Omental fat pad (tissue), 4 donors: ENCODE results near the gene MYLK. TPM values are rescaled to one million over a fixed set of nuclear protein-coding genes. Genes with fewer than 3 reads are reported as not detected.
"Not testable (repeated sequence)": the region's sequence is repeated elsewhere in the genome, so short reads cannot be mapped to it uniquely, and the experiment has no call there.

Experiments used
- ATAC-seq: fragments of 150-250 bp; one replicate; pipeline ENCODE4 v1.9.1; 2016; ENCODE audit warnings: mild to moderate bottlenecking, moderate library complexity; ENCODE audit not compliant: low FRiP score
- DNase-seq: peaks from one replicate; pipeline ENCODE4 v3.0.0-alpha.2; 2019; ENCODE audit warnings: low spot score
- total RNA-seq, 4 donors: library from RNA; depleted of rRNA; stranded (reverse); fragments of >200 nt; gene quantifications; one replicate each; pipeline ENCODE4 v1.1.0, GENCODE V29; 2016
- TF ChIP-seq, protein P1 (sequence below), 3 donors: fragments of 450-650 bp; IDR thresholded peaks; one replicate each; pipeline ENCODE4 v1.5.1; 2016 to 2017; ENCODE audit warnings: antibody characterized with exemption in 3 of 3, mild to moderate bottlenecking in 3 of 3, moderate library complexity in 2 of 3

MYLK gene
- total RNA-seq, 4 donors from 2014 or later, result 26.8 to 188 (median 56.9) TPM

- TF ChIP-seq, protein P1, sequence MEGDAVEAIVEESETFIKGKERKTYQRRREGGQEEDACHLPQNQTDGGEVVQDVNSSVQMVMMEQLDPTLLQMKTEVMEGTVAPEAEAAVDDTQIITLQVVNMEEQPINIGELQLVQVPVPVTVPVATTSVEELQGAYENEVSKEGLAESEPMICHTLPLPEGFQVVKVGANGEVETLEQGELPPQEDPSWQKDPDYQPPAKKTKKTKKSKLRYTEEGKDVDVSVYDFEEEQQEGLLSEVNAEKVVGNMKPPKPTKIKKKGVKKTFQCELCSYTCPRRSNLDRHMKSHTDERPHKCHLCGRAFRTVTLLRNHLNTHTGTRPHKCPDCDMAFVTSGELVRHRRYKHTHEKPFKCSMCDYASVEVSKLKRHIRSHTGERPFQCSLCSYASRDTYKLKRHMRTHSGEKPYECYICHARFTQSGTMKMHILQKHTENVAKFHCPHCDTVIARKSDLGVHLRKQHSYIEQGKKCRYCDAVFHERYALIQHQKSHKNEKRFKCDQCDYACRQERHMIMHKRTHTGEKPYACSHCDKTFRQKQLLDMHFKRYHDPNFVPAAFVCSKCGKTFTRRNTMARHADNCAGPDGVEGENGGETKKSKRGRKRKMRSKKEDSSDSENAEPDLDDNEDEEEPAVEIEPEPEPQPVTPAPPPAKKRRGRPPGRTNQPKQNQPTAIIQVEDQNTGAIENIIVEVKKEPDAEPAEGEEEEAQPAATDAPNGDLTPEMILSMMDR (IDR thresholded peaks at IDR 0.05), result no peak
- DNase-seq, result no peak
- ATAC-seq, result no peak
Measured at GRCh38 chr3:123613543-123613942, 270.6 kb downstream of the MYLK start.

- not testable (repeated sequence) for ATAC-seq, DNase-seq
Measured at GRCh38 chr3:123611674-123612073, 272.5 kb downstream of the MYLK start.

DNA sequence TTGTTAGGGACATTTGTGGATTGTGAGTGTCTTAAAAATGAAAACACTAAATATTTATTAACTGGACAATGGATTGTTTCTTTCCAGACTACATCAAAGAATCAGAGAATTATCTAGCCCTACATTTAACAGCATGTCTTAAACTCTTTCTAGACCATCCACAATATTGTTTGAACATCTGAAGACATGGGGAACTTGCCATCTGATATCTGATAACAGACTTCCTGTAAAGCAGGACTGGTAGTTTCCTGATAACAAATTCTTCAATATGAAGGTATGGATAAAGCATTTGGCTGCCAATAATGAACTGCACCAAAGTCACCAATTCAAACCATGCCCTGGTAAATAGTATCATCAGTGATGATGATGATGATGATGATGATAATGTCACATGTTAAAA, 273.1 kb downstream of the MYLK start:
- no peak for ATAC-seq
- no peak for DNase-seq
- TF ChIP-seq, protein P1 (IDR thresholded peaks at IDR 0.05), result no peak

GRCh38 chr3:123610331-123610730, 273.8 kb downstream of the MYLK start:
- no peak for DNase-seq

GRCh38 chr3:123609063-123609462, 275.1 kb downstream of the MYLK start:
- DNase-seq, result no peak
- TF ChIP-seq, protein P1 (IDR thresholded peaks at IDR 0.05), result no peak
- no peak for ATAC-seq

More at GRCh38 chr3:123610331-123610730, 273.8 kb downstream of the MYLK start:
- no peak for ATAC-seq
- TF ChIP-seq, protein P1 (IDR thresholded peaks at IDR 0.05), result no peak

- ATAC-seq, result no peak
- no peak for DNase-seq
- TF ChIP-seq, protein P1 (IDR thresholded peaks at IDR 0.05), result no peak
Measured at GRCh38 chr3:123608263-123608937, 275.7 kb downstream of the MYLK start.

- ATAC-seq, result no peak
- TF ChIP-seq, protein P1 (IDR thresholded peaks at IDR 0.05), result no peak
- no peak for DNase-seq
Measured at GRCh38 chr3:123606527-123606926, 277.6 kb downstream of the MYLK start.
